Kidney capillary endothelial cell (primary cell): ENCODE measurements around the gene PAQR7.

Source experiments
- DNase-seq: peaks from one replicate; pipeline ENCODE4 v3.0.0-alpha.2; 2018; ENCODE audit warnings: low spot score

Gene PAQR7

GRCh38 chr1:25902462-25902861 lies 27.0 kb upstream of the PAQR7 start:
- DNase-seq, result no peak

- no peak for DNase-seq
These were observed 24.7 kb upstream of the PAQR7 start for GRCh38 chr1:25900219-25900618.

- no peak for DNase-seq
These were observed 24.3 kb upstream of the PAQR7 start for GRCh38 chr1:25899792-25900191.

GRCh38 chr1:25898223-25899015 lies 22.9 kb upstream of the PAQR7 start:
- DNase-seq, result no peak

GRCh38 chr1:25897754-25898153 lies 22.2 kb upstream of the PAQR7 start:
- DNase-seq, result no peak

- peak; percentile 30 for DNase-seq
These were observed 20.8 kb upstream of the PAQR7 start for GRCh38 chr1:25896266-25896665.

GRCh38 chr1:25895365-25895990 lies 20.0 kb upstream of the PAQR7 start:
- peak; percentile 92 for DNase-seq

- no peak for DNase-seq
These were observed 17.6 kb upstream of the PAQR7 start for GRCh38 chr1:25893116-25893515.

GRCh38 chr1:25891606-25892005 lies 16.1 kb upstream of the PAQR7 start:
- no peak for DNase-seq

GRCh38 chr1:25890239-25891034 lies 14.9 kb upstream of the PAQR7 start:
- no peak for DNase-seq

- DNase-seq, result no peak
These were observed 14.0 kb upstream of the PAQR7 start for GRCh38 chr1:25889470-25889869.

GRCh38 chr1:25888426-25888987 lies 13.0 kb upstream of the PAQR7 start:
- DNase-seq, result no peak

GRCh38 chr1:25885602-25886001 lies 10.1 kb upstream of the PAQR7 start:
- no peak for DNase-seq

GRCh38 chr1:25881266-25881665 lies 5.8 kb upstream of the PAQR7 start:
- no peak for DNase-seq

GRCh38 chr1:25880518-25880917 lies 5.0 kb upstream of the PAQR7 start:
- DNase-seq, result no peak

GRCh38 chr1:25879675-25880074 lies 4.2 kb upstream of the PAQR7 start:
- no peak for DNase-seq

- DNase-seq, result no peak
These were observed 3.2 kb upstream of the PAQR7 start for GRCh38 chr1:25878690-25879089.

- no peak for DNase-seq
These were observed 1.6 kb upstream of the PAQR7 start for GRCh38 chr1:25877155-25877554.

- no peak for DNase-seq
These were observed 1.2 kb upstream of the PAQR7 start for GRCh38 chr1:25876693-25877077.

- DNase-seq, result no peak
These were observed 566 bp upstream of the PAQR7 start for GRCh38 chr1:25875856-25876692.

- DNase-seq, result no peak
These were observed 814 bp downstream of the PAQR7 start for GRCh38 chr1:25874635-25875153.
